DOHH2 (cell line): ENCODE data around the gene LIN37.

ENCODE experiments used
- H3F3A ChIP-seq: fragments of 200-600 bp; sonication (generic), shearing (Covaris generic); 2 replicates; pipeline ENCODE4 v1.6.0; 2016; ENCODE audit warnings: antibody characterized with exemption, mild to moderate bottlenecking; ENCODE audit not compliant: control insufficient read depth, insufficient read depth
- H3K27ac ChIP-seq: fragments of 200-600 bp; sonication (generic); 2 replicates; pipeline ENCODE4 v1.5.1; 2014; ENCODE audit warnings: low read depth, mild to moderate bottlenecking, low read length, moderate library complexity
- H3K27me3 ChIP-seq: fragments of 200-600 bp; sonication (generic); 2 replicates; pipeline ENCODE4 v1.6.1; 2014; ENCODE audit warnings: mild to moderate bottlenecking, low read length, mixed read lengths; ENCODE audit not compliant: control insufficient read depth
- H3K36me3 ChIP-seq: fragments of 200-600 bp; sonication (generic); 2 replicates; pipeline ENCODE4 v1.6.1; 2014; ENCODE audit warnings: mild to moderate bottlenecking, low read length, moderate library complexity, mixed read lengths; ENCODE audit not compliant: control insufficient read depth
- H3K4me1 ChIP-seq: fragments of 200-600 bp; sonication (generic); 2 replicates; pipeline ENCODE4 v1.6.1; 2014; ENCODE audit warnings: mild to moderate bottlenecking, low read length, mixed read lengths; ENCODE audit not compliant: control insufficient read depth
- H3K4me2 ChIP-seq: fragments of 200-600 bp; sonication (generic); 2 replicates; pipeline ENCODE4 v1.6.0; 2014; ENCODE audit warnings: mild to moderate bottlenecking, low read length, moderate library complexity
- H3K4me3 ChIP-seq: fragments of 200-600 bp; sonication (generic); 2 replicates; pipeline ENCODE4 v1.5.1; 2014; ENCODE audit warnings: mild to moderate bottlenecking, low read length, mixed read lengths
- H3K79me2 ChIP-seq: fragments of 200-600 bp; sonication (generic); 2 replicates; pipeline ENCODE4 v1.6.1; 2014; ENCODE audit warnings: mild to moderate bottlenecking, low read length, mixed read lengths; ENCODE audit not compliant: control insufficient read depth
- H3K9me2 ChIP-seq: fragments of 200-600 bp; sonication (generic); replicated peaks from 2 replicates; pipeline ENCODE4 v1.6.1; 2014; ENCODE audit warnings: mild to moderate bottlenecking, low read length, mixed read lengths; ENCODE audit not compliant: control insufficient read depth
- H3K9me3 ChIP-seq: fragments of 200-600 bp; sonication (generic); 2 replicates; pipeline ENCODE4 v1.6.1; 2014; ENCODE audit warnings: antibody characterized with exemption, low read length, mixed read lengths; ENCODE audit not compliant: control insufficient read depth, insufficient read depth
- H4K20me1 ChIP-seq: fragments of 200-600 bp; sonication (generic); 2 replicates; pipeline ENCODE4 v1.6.0; 2014; ENCODE audit warnings: low read depth, mild to moderate bottlenecking, antibody characterized with exemption, low read length, moderate library complexity; ENCODE audit not compliant: control insufficient read depth, insufficient read depth
- EZH2phosphoT487 ChIP-seq: fragments of 200-600 bp; sonication (generic); IDR thresholded peaks from 2 replicates; pipeline ENCODE4 v1.6.1; 2017; ENCODE audit warnings: borderline replicate concordance, mild to moderate bottlenecking, antibody characterized with exemption, low read length, moderate library complexity, mixed read lengths
- TF ChIP-seq, protein P1 (sequence below): fragments of 200-600 bp; sonication (generic); IDR thresholded peaks from one replicate; pipeline ENCODE4 v1.5.1; 2014; ENCODE audit warnings: antibody characterized with exemption, mild to moderate bottlenecking, low read depth, low read length; ENCODE audit not compliant: poor library complexity, severe bottlenecking

The LIN37 gene

DNA sequence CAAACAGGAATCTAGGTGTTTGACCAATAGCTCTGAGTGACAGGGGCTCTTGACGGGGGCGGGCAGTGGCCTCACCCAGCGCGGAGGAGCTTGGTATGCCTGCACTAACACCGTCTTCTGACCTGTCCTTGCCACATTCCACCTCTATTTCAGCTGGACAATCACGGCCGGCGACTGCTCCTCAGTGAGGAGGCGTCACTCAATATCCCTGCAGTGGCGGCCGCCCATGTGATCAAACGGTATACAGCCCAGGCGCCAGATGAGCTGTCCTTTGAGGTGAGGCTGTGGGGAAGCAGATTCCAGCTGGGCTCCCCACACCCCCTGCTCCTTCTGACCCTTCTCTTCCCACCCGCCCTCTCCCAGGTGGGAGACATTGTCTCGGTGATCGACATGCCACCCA lies 31.7 kb downstream of the LIN37 start:
- no peak overlapping the region for H3K4me3 ChIP-seq
- H4K20me1 ChIP-seq = no peaks in the 10 kb centered on the region
- no peak overlapping the region for H3K4me2 ChIP-seq
- no peak for TF ChIP-seq EZH2phosphoT487
- TF ChIP-seq, protein P1, sequence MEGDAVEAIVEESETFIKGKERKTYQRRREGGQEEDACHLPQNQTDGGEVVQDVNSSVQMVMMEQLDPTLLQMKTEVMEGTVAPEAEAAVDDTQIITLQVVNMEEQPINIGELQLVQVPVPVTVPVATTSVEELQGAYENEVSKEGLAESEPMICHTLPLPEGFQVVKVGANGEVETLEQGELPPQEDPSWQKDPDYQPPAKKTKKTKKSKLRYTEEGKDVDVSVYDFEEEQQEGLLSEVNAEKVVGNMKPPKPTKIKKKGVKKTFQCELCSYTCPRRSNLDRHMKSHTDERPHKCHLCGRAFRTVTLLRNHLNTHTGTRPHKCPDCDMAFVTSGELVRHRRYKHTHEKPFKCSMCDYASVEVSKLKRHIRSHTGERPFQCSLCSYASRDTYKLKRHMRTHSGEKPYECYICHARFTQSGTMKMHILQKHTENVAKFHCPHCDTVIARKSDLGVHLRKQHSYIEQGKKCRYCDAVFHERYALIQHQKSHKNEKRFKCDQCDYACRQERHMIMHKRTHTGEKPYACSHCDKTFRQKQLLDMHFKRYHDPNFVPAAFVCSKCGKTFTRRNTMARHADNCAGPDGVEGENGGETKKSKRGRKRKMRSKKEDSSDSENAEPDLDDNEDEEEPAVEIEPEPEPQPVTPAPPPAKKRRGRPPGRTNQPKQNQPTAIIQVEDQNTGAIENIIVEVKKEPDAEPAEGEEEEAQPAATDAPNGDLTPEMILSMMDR = no peak
- H3K27ac ChIP-seq = no peak overlapping the region
- no peaks in the 10 kb centered on the region for H3K36me3 ChIP-seq
- H3F3A ChIP-seq = no peaks in the 10 kb centered on the region
- no peaks in the 10 kb centered on the region for H3K9me3 ChIP-seq
- H3K4me1 ChIP-seq = peaks cover 9% of the 10 kb centered on the region
- no peaks in the 10 kb centered on the region for H3K9me2 ChIP-seq
- H3K79me2 ChIP-seq = peaks cover 5% of the 10 kb centered on the region; the same call in 1 of the 2 replicates
- H3K27me3 ChIP-seq = no peaks in the 10 kb centered on the region

DNA sequence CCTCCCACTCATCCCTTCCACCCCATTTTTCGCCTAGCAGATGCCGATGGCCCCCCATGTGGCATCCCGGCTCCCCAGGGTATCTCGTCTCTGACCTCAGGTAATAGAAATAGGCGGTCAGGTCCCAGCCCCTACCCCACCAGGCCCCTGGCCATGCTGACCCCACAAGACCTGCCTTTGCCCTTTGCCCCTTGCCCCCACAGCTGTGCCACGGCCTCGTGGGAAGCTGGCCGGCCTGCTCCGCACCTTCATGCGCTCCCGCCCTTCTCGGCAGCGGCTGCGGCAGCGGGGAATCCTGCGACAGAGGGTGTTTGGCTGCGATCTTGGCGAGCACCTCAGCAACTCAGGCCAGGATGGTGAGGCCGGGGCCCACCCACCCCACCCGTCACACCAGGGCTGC lies 32.3 kb downstream of the LIN37 start:
- Histone ChIP-seq H4K20me1 (no peaks in the 10 kb centered on the region), H3K36me3 (no peaks in the 10 kb centered on the region), H3K4me2 (no peak overlapping the region), H3K9me3 (no peaks in the 10 kb centered on the region), H3K4me1 (peaks cover 9% of the 10 kb centered on the region), H3K79me2 (peaks cover 5% of the 10 kb centered on the region; the same call in 1 of the 2 replicates), H3K27ac (no peak overlapping the region), H3K27me3 (no peaks in the 10 kb centered on the region), H3F3A (no peaks in the 10 kb centered on the region), H3K4me3 (no peak overlapping the region), H3K9me2 (no peaks in the 10 kb centered on the region)
- TF ChIP-seq EZH2phosphoT487 = no peak
- TF ChIP-seq, protein P1 = no peak

DNA sequence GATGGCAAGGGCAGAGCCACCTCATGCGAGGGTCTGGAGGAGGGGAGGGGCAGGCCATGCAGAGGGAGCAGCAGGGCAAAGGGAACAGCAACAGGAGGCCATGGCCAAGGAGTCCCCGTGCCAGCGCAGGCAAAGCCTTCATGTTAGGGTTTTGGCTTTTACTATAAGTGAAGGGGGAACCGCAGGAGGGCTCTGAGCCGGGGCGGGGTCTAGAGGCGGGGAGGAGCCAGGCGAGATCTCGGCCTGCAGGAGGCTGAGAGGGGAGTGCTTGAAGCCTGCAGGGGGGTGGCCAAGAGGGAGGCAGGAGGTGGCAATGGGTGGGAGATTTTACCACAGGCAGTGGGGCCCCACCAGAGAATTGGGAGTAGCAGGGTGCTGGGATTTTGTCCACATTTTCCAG lies 33.3 kb downstream of the LIN37 start:
- TF ChIP-seq EZH2phosphoT487 = no peak
- TF ChIP-seq, protein P1 = no peak
- no peak overlapping the region for H3K27ac ChIP-seq
- no peak overlapping the region for H3K4me2 ChIP-seq
- H3K36me3 ChIP-seq = no peaks in the 10 kb centered on the region
- H3K27me3 ChIP-seq = no peaks in the 10 kb centered on the region
- H3K9me2 ChIP-seq = no peaks in the 10 kb centered on the region
- H3K9me3 ChIP-seq = no peaks in the 10 kb centered on the region
- H3K4me1 ChIP-seq = peaks cover 1% of the 10 kb centered on the region
- H4K20me1 ChIP-seq = no peaks in the 10 kb centered on the region
- H3F3A ChIP-seq = no peaks in the 10 kb centered on the region
- H3K79me2 ChIP-seq = no peaks in the 10 kb centered on the region
- no peak overlapping the region for H3K4me3 ChIP-seq

DNA sequence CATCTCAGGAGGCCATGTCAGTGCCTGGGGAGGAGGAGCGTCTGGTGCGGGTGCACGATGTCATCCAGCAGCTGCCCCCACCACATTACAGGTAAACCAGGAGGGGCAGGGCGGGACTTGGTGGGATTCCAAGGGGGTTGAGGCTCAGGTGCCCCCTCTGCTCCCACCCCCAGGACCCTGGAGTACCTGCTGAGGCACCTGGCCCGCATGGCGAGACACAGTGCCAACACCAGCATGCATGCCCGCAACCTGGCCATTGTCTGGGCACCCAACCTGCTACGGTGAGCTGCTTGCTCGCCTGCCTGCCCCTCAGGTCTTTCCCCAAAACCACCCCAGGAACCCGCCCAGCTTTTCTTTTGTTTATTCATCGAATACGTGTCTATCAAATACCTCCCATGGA lies 34.2 kb downstream of the LIN37 start:
- no peak for TF ChIP-seq EZH2phosphoT487
- TF ChIP-seq, protein P1 = no peak
- Histone ChIP-seq H3K27ac (no peak overlapping the region), H3K4me1 (no peaks in the 10 kb centered on the region), H3K9me2 (no peaks in the 10 kb centered on the region), H3F3A (no peaks in the 10 kb centered on the region), H3K4me3 (no peak overlapping the region), H4K20me1 (no peaks in the 10 kb centered on the region), H3K27me3 (no peaks in the 10 kb centered on the region), H3K36me3 (no peaks in the 10 kb centered on the region), H3K9me3 (no peaks in the 10 kb centered on the region), H3K79me2 (no peaks in the 10 kb centered on the region), H3K4me2 (no peak overlapping the region)
